Stimulated activated CD8-positive, alpha-beta memory T cell treated with anti-CD3 and anti-CD28 coated beads, Interleukin-4, amount 100 ng/mL, for 24 hours (primary cell): ENCODE measurements around the gene SPAG16.
"Not testable (repeated sequence)": the region's sequence is repeated elsewhere in the genome, so short reads cannot be mapped to it uniquely, and the experiment has no call there.

Experiments used
- DNase-seq: peaks from one replicate; pipeline ENCODE4 v3.0.0-alpha.2; 2020; ENCODE audit warnings: low read depth

The SPAG16 gene

DNA sequence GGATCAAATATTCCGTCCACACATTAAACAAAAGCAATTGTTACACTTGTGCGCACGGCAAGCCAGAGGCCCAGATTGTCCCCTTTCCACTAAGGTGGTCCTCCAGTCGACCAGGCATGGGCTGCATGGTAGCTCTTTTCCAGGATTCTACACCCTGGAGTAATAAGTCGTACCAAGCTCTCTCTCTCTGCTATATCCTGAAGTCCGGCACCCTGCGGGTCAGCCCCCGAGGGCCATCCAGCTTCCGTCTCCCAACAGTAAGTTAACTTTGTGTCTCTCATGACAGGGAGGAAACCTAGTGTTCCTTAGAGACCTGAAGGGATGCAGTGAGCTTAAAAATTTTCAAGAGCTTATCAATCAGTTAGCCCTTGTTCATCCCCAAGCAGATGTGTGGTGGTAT, 126.4 kb downstream of the SPAG16 start:
- DNase-seq: not testable (repeated sequence)

DNA sequence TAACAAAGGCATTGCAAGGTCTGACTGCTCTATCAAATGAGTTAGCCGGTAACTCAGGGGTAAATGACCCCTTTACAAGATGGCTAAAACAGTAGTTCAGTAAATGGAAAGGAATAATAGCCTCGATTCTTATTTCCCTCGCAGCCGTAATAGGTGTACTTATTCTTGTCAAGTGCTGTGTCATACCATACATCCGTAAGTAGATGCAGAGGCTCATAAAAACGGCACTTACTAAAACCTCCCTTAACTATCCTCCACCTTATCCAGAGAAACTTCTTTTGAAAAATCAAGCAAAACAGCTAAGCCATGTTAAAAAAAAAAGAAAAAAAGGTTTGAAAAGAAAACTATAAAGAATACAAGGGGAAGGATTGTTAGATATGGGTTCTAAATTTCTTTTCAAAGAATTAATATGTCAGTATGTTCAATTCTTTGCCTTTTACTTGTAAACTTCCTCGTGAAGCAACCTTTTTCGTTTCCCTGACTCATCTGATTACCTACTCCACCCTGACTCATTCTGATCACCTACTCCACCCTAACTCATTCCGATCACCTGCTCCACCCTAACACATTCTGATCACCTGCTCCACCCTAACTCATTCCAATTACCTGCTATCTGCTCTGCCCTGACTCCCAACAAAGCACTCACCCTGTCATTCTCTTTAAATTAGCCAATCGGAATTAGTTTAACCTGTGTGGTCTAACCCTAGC, 127.5 kb downstream of the SPAG16 start:
- DNase-seq: no peak

DNA sequence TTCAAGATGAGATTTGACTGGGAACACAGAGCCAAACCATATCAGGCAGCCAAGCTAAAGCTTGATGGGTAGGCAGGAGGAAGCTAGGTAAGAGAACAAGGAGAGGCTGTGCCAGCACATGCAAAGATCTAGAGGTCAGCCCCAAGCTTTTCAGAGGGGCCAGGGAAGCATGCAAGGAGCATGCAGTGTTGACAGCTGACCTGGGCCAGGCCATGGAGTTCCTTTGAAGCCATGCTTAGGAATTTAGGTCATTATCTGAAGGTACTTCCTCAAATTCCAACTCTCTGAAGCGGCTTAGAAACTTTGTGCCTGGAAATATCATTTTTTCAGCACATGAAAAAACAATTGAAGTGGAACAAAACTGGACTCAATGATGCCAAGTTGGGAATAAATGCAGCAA, 130.8 kb downstream of the SPAG16 start:
- no peak for DNase-seq

DNA sequence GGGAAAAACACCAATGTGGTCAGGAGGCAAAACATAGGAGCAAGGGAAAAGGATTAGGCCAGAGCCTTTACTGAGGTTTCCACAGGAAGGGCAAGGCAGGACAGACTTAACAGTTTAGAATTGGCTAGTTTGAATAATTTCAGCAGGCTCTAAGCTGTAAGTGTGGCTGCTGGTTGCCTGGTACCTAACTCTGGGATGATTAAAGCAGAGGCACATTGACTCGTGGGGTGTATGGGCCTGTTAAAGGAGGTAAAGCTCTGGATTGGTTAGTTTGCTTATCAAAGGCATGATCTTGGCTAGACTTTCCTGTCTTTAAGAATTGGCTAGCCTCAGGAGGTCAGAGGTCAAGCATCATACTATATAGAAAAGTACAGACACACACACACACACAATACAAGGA, 132.6 kb downstream of the SPAG16 start:
- DNase-seq: no peak

DNA sequence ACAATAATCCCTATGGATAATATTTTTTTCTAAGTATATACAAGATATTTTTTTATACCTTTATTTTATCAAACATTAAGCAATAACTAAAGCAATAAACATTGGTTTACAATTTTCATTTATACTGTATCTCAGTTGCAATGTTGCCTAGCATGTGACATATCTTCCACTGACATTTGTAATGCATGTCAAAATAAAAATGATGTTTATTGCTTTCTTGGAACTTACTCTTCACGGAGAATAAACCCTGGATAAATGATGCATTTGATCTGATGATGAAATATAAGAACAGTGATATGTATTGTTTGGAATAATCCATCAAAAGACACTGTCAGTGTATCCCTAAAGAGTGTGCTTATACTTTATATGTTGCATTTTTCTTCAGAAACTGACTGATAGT, 135.7 kb downstream of the SPAG16 start:
- no peak for DNase-seq

DNA sequence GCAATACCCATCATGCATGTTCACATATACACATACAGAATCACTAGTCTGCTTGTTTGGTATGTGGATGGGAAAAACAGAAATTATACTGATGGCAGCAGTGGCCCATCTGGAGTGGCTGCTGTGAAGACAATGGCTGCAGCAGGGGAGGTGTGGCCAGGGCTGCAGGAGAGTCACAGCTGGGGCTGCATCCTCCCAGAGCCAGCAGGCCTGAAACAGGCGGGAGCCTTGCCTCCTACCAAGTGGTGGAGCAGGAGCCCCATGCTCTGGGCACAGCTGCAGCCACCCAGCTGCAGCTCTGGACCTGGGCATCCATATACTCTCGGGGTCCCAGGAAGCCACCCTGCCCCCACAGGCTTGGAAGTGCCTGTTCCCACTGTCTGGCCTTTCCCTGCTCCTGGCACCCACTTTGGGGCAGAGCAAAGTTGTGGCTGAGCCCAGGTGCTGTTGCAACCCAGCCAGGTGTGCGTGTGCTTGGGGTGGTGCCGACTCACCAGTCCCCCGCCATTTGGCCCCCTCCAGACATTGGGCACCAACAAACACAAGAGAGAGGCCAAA, 136.6 kb downstream of the SPAG16 start:
- no peak for DNase-seq

DNA sequence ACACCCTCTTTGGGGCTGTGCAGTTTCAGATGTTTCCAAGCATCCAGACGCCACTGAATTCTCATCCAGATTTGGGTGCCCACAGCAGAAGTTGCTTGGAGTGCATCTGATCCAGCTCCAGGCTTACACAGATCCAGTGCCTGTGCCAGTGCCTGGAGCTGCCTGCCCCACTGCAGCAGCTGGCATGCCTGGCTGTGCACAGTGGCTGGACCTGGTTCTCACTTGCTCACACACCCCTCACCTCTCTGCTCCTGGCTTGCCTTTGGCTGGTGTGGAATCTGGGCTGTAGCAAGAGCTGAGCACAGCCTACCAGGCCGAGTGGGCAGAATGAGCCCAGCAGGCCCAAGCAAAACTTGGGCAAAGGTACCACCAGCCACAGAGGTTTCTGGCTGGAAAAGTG, 137.9 kb downstream of the SPAG16 start:
- no peak for DNase-seq

DNA sequence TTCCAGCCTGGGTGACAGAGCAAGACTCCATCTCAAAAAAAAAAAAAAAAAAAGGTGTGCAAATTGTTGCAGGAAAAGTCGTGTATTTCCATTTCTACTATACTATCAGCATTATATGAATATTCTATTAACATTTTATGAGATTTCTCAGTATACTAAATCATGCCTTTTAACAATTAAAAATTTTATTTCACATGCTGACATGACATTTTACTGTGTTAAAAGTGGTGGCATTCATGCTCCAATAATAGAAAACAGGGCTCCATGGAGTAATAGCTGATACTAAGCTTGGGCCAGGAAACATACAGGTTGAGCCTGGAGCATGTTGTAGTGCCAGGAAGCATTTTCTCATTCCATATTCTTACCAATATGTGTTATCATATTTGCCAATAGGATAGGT, 141.4 kb downstream of the SPAG16 start:
- DNase-seq: no peak

DNA sequence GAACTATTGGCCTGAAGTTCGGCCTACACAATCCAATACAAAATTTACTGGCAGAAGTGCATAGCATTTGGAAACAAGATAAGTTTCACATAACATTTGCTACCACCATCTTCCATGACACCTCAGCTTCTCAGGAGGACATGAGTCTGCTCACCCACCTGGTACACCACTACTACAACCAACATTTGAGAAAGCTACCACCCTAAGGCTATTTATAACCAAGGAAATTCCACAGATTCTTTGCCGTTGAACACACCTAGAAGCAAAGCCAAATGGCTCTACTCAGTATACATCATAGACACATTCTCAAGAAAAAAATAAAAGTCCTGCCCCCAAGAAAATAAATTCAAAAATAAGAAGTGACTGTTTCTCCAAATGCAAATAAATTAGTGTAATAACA, 145.3 kb downstream of the SPAG16 start:
- DNase-seq: no peak

DNA sequence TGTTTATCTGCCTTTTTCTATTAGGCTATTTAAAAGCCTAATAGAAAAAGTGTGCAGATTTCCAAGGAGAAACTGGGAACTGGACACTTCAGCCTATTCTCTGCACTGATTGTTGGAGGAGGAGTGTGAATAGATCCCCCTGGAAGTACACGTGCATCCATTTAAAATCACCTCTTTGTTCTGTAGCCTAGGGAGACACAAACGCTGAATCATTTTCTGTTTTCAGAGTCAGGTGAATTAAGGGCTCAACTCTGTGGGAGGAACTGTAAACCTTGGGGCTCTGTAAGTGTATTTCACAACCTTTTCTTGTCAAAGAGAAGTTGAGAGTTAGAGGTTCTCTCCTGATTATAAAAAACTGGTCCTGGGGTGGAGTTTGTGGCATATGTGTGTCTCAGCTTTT, 159.7 kb downstream of the SPAG16 start:
- DNase-seq: no peak

DNA sequence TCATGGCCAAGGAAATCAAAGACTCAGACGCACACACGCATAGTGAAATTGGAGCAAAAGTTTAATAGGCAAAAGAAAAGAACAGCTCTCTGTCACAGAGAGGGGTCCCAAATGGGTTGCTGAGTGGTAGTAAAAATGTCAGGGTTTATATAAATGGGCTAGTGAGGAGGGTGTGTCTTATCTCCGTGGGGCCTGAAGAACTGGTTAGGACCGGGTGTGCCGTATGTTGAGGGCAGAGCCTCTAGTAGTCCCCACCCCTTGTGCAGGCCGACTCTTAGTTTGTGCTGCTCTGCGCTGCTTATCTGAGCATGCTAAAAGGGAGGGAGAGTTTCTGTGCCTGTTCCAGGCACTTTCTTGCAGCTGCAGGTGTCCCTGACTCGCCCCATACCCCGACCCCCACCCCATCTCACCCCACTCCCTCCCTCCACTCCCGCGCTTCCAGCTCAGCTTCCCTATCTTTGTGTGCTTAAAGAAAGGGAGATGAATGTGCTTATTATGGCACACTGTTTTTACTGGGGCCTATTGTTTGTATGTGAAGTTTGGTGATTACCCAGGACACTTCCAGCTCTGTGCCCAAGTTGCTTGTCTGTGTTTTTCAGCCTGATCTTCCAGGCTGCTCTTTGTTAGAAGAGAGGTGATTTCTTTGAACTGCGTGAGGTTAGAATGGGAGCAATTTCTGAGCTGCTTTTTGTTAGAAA, 167.4 kb downstream of the SPAG16 start:
- no peak for DNase-seq

DNA sequence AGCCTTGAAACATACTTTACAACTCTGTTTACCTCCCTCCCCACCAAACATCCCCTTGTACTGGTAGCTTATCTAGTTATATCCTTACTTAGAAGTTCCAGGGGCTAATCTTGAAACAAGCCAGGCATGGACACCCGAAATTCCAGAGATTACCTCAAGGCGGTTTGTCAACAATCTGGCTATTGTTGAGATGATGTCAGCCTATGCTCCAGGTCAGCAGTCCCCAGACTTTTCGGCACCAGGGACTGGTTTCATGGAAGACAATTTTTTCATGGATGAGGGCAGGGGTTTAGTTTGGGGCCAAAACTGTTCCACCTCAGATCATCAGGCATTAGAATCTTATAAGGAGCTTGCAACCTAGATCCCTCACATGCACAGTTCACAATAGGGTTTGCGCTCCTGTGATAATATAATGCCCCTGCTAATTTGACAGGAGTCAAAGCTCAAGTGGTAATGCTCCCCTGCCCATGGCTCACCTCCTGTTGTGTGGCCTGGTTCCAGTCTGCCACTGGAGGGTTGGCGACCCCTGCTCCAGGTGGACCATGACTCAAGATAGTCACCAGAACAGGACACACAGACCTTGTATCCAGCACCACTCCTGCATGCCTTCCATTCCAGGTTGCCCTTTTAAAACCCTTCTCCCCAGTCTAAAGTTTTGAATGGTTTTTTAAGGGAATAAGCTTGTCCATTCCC, 171.2 kb downstream of the SPAG16 start:
- no peak for DNase-seq

DNA sequence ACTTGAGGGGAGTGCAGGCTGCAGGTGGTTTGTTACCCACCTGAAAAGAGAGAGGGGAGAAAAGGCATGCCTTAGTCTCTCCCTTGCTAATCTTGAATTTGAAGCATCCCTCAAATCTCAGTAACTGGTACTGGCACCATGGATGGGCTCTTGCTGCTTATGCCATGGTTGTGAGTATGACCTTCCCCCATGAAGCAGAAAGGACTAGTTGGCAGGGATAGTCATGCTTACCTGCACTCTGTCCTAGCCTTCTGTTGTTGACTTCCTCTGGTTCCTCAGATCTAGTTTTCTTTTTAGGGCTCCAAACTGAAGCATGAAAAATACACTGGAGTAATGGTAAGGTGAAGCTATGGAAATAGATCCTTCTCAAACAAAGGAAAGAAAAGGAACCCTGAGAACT, 191.2 kb downstream of the SPAG16 start:
- DNase-seq: no peak

DNA sequence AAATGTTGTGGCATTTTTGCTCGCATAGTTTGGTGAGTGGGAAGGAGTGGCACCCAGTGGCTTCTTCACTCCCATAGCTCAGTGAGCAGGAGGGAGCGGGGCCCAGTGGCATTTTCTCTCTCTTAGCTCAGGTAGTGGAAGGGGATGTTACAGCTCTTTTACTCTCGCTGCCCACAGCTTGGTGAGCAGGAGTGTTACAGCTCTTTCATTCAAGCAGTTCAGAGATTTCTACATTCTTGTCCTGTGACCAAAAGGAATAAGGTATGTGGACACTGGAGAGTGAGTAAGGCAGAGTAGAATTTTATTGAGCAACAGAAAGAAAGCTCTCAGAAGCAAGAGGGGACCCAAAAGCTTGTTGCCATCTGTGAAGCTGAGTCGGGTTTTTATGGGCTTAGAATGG, 192.4 kb downstream of the SPAG16 start:
- DNase-seq: no peak

DNA sequence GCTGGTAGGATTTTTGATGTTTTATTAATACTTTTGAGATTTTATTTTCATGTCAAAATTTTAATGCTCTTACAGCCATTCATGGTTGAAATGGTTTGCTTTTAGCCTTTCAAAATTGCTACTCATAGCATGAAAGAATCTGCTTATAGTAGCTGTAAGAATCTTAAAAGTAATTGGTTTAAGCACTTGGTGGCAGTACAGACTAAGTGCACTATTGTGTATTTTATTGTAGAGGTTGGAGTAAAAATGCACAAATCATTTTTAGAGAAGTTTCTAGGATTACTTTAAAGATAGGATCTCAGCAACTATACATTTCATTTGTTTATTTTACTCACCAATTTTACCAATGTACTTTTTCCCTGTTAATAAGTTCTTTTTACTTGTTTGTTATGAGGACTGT, 205.8 kb downstream of the SPAG16 start:
- no peak for DNase-seq

DNA sequence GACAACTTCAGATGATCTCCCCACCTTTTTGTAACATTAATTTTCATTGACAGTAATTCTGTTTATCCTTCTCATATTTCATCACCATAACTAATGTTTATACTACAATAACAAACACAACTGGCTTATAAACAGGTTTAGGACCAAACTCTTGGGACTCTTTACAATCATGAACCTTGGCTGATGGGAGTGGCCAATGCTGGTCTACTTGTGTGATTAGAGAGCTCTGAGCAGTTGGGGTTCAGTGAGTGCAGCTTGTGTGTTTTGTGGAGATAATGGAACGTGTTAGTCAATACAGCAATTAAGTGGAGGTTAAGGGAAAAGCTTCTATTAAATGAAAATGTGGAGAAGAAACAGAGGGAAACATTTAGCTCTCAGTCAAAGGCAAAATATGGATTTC, 207.1 kb downstream of the SPAG16 start:
- DNase-seq: no peak

DNA sequence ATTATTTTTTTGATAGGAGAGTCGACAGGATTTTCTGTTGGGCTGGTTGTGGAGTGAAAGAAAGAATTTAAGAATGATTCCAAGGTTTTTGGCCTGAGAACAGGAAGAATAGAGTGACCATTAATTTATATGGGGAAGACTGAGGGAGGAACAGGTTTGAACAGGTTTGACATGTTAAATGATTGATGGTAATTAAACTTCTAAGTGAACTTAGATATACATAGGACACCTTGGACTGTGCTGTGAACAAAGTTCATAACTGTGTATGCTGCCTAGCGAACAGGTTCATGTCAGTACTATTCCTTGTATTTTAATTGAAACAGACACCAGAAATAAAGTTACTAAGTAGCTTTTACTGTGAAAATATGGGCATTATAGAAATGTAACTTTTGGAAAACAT, 212.0 kb downstream of the SPAG16 start:
- DNase-seq: no peak

DNA sequence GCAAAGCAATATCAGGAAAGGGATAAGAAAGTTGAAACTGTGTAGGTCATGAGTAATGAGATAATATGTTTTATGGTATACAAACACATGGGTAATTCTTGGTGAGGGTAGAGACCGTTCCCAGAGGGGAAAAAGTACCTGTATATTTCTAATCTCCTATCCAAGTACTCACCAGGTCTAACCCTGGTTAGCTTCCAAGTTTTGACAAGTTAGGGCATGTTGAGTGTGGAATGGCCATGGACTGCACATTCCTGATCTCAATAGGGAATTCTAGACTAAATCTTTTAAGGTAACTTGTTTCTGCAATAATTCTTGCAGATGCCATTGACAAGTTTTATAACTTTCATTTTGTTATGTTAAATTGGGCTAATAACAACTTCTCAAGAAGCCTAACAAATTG, 216.6 kb downstream of the SPAG16 start:
- DNase-seq: no peak

DNA sequence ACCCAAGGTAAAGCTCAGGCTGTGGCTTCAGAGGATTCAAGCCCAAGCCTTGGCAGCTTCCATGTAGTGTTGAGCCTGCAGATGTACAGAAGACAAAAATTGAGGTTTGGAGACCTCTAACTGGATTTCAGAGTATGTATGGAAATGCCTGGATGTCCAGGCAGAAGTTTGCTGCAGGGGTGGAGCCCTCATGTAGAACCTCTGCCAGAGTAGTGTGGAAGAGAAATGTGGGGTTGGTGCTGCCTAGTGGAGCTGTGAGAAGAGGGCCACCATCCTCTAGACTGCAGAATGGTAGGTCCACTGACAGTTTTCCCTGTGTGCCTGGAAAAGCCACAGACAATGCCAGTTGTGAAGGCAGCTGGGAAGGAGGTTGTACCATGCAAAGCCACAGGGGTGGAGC, 239.9 kb downstream of the SPAG16 start:
- DNase-seq: no peak

DNA sequence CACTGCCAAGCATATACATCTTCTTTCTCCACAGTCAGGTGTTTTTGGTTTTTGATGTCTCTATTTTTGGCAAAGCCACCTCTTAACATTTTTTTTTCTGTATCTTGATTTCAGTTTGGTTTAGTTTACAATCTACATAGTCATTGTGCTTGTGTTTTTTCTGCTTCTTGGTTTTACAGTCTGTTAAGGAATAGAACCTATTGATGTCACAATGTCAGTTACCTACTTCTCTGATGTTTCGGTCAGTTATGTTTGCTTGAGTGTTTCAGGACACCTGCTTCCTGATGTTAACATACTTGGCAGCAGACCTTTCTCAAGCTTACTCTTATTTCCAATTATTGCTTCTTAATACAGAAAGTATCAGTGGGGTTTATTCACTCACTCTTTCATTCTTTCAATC, 253.3 kb downstream of the SPAG16 start:
- no peak for DNase-seq

DNA sequence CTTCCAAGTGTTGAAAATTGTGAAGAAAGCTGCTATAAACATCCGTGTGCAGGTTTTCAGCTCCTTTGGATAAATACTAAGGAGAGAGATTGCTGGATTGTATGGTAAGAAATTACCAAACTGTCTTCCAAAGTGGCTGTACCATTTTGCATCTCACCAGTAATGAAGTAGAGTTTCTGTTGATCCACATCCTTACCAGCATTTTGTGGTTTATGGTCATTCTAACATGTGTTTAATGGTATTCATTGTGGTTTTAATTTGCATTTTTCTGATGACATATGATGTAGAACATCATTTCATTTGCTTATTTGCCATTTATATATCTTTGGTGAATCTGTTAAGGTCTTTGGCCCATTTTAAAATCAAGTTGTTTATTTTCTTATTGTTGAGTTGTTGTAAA, 260.7 kb downstream of the SPAG16 start:
- DNase-seq: no peak

DNA sequence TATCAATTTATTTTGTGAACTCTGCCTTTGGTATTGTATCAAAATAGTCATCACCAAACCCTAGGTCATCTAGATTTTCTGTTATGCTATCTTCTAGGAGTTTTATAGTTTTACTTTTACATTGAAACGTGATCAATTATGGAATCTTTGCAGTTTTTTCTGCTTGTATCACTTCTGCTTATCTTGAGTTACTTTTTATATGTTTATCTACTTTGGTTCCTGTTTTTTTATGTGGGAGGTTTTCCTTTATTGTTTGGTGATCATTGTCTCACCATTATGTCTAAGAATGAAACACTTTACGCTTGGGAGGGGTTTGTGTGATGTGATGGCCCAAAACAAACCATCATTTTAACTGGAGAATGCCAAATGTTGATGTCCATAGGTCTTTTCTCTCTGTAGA, 261.2 kb downstream of the SPAG16 start:
- no peak for DNase-seq

DNA sequence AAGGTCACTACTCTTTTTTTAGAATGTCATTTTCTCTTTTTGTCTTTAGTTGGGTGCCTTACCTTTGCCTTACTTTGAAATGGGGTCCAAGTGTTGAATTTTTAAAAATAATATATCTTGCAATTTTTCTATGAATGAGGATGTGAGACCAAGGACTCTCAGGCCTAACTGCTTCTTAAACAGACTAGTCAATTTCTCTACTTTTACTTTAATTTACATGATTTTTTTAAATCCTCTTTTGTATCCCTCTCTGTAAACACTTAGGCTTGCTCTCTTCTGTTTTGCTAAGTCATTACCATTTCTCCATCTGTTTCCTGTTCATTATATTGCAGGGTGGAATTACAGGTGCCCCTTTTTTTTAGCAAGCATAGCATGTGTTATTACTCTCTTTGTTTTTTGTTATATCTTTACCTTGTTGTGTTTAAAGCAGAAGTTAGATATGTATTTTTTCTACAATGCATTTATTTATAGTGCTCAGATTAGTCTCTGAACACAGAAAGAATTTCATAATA, 261.8 kb downstream of the SPAG16 start:
- DNase-seq: no peak
